ENCODE data around the gene TNFRSF19.
"Not testable (repeated sequence)": the region's sequence is repeated elsewhere in the genome, so short reads cannot be mapped to it uniquely, and the experiment has no call there.

Gene TNFRSF19, protein sequence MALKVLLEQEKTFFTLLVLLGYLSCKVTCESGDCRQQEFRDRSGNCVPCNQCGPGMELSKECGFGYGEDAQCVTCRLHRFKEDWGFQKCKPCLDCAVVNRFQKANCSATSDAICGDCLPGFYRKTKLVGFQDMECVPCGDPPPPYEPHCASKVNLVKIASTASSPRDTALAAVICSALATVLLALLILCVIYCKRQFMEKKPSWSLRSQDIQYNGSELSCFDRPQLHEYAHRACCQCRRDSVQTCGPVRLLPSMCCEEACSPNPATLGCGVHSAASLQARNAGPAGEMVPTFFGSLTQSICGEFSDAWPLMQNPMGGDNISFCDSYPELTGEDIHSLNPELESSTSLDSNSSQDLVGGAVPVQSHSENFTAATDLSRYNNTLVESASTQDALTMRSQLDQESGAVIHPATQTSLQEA

DNA sequence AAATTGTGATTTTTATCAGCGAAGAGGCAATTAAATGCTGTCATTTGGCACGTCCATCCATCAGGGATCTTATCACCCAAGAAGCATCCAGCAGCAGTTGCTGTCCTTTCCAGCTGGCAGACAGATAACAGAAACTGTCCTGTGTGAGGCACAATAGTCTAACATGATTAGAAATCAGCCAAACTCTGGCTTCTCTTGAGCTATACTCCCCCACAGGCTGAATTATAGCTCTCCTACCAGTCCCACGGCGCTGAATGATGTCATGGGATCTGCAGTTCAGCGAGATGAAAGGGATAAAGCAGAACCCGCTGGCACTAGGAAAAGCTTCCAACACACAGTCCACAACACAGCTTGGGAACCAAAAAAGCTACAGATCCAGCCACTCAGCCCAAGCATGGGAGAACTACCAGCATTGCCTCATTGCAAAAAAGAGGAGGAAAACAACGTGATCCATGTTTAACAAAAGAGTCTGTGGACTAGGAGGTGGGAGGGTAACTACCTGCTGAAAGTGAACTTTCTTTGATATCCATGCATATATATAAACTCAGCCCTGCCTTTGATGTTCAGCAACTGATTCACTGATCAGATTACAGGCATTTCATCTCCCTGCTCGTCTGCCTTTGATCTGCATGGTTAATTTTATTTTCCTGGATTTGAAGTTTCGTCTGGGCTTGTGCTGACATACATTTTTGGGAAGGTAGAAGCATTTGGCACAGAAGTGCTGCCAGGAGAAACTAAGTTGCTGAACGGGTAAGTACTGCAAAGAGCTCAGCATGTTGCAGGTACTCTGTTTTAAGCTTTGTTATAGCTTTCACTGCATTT, at the start of gene TNFRSF19:
TSS of gene TNFRSF19 (plus strand) at position 314 of the 822 bp plus-strand sequence. CDS start 19,772 bp downstream, outside the sequence.
- DNase-seq: no peak

DNA sequence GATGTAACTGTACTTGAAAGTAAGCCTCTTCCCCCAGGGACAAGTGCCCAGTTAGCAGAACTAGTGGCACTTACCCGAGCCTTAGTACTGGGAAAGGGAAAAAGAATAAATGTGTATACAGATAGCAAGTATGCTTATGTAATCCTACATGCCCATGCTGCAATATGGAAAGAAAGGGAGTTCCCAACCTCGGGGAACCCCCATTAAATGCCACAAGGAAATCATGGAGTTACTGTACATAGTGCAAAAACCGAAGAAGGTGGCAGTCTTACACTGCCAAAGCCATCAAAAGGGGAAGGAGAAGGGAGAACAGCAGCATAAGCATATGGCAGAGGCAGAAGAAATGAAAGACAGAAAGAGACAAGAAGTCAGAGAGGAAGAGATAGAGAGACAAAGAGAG, 40.3 kb upstream of the TNFRSF19 start:
- DNase-seq: not testable (repeated sequence)

DNA sequence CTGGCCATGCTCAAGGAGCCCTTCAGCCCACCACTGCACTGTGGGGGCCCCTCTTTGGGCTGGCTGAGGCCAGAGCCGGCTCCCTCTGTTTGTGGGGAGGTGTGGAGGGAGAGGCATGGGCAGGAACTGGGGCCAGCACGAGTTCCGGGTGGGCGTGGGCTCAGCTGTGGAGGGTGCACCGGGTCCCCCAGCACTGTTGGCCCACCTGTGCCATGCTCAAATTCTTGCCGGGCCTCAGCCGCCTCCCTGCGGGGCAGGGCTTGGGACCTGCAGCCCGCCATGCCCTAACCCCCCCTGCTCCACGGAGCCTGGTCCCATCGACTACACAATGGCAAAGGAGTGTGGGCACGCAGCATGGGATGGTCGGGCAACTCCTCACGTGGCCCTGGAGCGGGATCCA, 38.8 kb upstream of the TNFRSF19 start:
- DNase-seq: no peak

DNA sequence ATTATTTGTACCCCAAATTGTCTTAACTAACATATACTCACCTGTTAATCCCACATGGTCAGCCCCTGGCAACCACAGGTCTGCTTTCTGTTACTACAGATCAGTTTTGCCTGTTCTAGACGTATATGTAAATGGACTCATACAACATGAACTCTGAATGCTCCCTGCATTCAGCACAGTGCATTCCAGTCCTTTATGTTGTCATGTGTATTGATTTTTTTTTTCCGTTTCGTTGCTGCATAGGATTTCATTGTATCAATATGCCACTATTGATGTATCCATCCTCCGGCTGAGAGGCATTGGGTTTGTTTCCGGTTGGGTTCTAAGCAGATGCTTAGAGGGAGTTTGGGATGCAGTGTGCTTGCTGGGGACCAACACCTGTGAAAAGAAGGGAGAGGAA, 36.1 kb upstream of the TNFRSF19 start:
- DNase-seq: no peak

DNA sequence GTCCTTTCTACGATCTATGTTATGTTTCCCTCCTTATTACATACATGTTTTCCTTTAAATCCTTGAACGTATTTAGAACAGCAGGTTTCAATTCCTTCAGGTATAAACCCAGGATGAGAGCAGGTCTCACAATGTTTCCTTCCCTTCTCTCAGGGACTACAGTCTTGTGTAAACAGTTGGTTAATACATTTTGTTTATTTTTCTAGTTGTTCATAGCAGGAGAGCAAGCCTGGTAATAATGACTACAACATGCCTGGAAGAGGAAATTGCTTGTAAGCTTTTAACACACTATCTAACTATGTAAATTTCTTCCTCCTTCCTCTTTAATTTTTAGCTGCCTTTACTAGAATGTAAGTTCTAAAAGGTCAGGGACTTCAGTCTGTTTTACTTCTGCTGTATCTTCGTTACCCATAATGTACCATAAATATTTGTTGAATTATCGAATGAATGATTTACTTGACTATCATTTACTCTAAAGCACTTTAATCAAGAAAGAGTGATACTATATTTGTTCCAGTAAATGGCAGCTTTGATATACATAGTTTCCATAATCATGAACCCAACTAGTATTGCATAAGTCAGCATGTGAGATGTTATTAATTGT, 28.9 kb upstream of the TNFRSF19 start:
- DNase-seq: no peak

DNA sequence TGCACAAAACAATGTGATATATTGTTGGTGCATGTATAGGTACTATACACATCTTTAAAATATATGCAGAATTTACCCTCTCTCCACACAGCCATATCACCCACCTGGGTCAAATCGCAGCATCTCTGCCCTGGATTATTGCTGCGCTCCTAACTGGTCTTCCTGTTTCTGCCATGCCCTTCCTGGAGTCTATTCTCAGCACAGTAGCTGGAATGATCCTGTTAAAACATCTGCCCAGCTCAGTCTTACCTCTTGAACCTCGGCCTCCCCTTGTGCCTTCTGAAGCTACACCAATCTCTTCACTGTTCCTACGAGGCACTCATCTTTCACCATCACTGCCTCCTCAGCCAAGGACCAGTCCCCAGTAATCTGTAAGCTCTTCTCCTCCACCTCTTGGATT, 25.5 kb upstream of the TNFRSF19 start:
- no peak for DNase-seq

DNA sequence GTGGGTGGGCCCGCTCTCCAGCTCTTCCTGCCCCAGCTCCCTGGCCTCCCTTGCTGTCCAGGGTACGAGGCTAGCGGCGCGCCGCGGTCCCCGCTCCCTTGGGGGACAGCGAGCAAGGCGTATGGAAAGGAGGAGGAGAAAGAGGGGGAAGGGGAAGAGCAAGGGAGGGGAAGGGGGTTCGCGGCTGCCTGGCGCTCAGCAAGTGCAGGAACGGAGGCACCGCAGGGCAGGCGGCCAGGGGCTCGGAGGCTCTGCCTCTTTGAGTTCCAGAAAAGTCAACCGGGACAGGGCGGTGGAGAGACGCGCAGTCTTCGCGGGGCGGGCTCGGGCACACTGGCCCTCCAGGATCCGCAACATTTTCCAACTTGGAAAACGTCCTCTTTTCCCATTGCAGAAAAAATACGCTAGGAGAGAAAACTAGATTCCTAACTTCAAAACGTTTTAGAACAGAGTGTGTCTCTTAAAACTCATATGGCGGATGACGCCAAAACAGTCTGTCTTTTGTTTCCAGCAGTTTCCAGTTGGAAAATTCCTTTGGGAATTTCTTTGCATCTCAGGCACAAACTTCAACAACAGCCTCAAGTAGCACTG, 23.1 kb upstream of the TNFRSF19 start:
- DNase-seq: no peak

DNA sequence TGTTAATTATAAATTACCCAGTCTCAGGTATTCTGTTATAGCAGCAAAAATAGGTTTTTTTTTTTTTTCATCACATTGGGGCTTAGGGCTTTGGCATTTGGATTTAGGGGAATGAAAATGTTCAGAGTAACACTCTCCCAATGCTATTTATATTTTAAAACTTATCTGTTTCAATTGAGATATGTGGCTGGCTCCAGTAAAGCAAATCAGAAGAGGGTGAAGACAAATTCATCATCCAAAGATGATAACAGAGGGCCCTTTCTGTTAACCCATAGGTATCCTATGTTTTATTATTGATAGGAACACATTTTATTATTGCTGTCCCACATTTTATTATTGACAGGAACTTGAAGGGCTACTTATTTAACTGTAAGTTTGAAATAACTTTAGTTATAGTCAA, 20.5 kb upstream of the TNFRSF19 start:
- DNase-seq: no peak

DNA sequence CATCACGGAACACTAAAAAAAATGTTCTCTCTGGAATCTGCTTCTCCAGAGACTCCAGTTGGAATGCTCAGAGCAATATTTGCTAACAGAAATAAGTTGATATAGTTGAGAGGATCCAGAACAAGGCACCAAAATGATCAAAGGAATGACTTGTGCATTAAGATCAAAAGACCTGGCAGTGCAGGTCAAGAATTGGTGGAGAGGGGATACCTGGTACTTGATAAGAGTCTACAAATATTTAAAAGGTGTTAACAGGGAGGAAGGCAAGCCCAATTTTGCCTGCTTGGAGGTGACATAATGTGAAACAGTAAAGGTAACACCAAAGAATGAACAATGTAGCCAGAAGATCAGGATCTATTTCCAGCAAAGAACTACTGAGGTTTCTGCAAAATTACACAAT, 20.0 kb upstream of the TNFRSF19 start:
- DNase-seq: no peak

DNA sequence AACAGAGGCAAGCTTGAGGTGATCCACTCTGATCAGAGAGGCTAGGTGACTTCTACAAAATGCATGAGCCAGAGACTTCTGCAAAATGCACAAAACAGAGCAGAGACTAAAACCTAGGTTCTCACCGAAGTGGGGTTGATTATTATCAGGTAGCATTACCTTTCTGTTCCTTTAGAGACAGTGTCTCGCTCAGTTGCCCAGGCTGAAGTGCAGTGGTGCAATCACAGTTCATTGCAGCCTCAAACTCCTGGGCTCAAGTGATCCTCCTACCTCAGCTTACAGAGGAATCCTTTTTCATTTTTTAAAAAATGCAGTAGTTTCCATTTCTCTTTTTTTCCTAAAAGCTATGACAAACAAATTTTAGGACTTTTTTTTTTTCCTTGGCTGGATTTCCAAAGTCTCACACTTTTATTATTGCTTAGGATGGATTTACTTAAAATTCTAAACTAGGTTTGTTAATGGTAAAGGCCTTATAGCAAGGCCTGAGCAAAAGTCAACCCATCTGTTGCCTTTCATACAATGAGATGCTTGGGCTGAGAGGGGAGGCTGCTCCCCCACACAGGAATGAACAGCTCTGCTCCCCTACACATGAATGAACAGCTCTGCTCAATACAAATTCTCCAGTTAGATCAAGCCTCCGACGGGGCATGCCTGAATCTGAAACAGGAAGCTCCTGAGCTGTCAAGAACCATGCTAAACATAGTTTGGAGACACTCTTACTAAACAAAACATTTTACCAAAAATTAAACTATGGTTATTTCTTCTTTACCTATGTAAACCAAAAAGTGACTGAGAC, 18.8 kb upstream of the TNFRSF19 start:
- DNase-seq: no peak

DNA sequence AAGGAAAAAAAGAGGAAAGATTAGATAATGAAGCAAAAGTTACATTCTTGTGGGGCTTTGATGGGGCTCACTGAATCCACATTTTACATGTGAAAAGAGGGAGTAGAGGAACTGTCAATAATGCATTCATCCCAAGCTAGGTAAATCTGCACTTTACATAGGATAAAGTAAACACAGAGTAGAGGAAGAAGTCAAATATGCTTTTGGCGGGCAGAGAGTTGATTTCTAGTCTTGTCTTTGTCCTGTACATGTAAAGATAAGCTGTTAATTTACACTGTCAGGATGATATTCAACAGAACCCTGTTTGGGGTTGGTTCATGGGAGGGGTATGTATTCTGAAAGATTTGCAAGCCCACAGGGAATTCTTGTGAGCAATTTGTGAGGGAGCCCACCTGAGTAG, 18.0 kb upstream of the TNFRSF19 start:
- no peak for DNase-seq

DNA sequence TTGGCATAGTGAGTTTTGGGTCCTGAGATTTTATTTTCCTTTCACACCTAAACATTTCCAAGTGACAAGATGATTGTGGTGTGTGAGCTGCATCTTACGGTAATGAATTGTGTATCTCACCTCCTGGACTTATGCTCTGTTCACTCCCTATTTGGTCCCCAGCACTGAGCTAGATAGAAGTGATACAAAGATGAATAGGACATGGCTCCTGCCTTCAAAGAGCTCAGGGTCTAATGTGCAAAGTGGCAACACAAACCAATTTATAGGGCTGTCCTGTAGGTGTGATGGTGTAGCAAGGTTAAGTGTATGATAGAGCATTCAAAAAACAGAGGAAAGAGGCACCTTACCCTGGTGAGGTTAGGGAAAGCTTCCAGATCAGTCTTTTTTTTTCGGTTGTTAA, 17.6 kb upstream of the TNFRSF19 start:
- no peak for DNase-seq

DNA sequence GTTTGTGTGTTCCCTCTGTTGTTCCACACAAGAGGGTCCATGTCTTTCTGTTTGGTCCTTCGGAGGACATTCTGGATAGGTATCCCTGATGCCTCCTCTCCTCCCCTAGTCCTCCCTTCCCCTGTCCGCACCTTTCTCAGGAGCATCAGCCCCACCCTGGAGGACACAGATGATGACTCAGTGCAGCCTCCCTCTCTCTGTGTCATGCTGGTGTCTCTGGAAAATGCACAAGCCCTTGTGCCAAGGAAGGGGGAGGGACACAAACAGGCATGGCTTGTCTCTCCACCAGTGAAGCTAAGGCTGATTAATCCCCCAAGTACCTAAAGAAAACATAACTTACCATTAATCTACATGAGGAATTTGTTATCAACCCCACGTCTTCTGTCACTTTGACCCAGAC, 16.2 kb upstream of the TNFRSF19 start:
- no peak for DNase-seq

DNA sequence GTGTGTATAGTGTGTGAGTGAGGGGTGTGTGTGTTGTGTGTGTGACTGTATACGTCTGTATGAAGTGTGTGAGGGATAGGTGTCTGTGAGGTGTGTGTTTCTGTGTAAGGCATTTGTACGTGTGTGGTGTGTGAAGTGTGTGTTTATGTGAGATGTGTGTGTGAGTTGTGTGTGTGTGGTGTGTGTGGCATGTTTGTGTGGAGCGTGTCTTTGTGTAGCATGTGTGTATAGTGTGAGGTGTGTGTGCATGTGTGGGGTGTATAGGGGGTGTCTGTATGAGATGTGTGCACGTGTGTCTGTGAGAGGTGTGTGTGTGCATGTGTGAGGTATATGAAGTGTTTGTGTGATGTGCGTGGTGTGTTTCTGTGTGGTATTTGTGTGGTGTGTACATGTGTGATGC, 13.2 kb upstream of the TNFRSF19 start:
- no peak for DNase-seq

DNA sequence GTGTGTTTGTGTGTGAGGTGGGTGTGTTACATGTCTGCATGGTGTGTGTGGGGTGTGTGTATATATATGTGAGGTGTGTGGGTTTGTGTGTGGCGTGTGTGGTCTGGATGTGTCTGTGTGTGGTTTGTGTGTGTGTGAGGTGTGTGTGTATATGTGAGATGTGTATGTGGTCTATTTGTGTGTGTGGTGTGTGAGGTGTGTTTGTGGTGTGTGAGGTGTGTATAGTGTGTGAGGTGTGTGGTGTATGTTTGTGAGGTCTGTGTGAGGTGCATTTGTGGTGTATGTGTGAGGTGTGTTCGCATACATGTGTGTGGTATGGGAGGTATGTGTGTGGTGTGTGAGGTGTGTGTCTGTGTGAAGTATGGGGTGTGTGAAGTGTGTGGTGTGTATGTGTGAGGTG, 12.5 kb upstream of the TNFRSF19 start:
- no peak for DNase-seq

DNA sequence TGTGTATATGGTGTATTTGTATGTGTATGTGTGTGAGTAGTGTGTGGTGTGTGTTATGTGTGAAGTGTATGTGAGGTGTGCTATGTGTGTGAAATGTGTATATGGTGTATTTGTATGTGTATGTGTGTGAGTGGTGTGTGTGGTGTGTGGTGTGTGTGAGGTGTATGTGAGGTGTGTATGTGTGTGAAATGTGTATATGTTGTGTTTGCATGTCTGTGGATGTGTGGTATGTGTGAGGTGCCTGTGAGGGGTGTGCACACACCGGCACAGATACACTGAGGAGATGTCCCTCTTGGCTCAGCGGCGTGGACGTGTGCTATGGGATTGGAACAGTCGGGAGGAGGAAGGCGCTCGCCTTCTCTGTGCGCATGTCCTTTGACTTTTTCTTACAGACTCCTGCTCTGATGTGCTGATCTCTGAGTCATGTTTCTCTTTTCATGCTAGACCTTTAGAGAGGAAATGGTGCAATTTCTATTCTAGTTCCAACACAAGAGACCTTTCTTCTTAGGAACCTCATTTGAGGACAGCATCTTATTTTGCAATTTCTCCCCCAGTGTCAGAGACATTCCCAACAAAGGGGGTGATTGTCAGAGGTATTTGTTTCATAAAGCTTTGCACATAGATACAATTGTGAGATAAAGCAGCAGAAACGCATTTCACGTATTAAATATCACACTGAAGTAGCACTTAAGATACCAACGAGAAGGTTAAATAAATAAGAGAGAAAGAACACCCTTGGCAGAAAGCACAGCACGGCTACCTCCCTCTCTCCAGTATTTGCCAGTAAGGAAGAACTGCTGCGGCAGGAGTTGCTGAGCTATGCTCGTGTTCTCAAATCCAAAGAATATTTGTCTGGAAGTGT, 11.3 kb upstream of the TNFRSF19 start:
- no peak for DNase-seq

DNA sequence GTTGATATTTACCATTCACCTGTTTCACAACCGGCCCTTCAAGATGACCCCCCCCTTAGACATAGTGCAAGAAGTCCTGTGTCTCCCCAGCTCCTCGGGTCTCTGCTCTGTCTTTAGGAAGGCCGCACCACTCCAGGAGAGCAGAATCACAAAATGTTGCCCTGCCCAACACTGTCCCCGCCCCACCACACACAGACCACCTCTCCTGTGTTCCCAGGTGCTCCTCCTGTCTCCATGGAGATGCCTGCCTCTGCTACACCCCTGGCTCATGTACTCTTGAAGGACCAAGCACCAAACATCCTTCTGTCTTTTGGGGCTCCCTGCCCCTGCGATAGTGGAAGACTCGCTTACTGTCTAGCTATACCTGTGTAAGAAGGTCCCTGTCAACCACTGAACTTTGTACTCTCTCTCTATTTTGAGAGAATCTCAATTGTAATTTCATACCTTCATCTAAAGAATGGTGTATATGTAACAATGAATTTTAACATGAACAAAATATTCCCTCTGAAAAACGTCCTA, 9.6 kb upstream of the TNFRSF19 start:
- no peak for DNase-seq

DNA sequence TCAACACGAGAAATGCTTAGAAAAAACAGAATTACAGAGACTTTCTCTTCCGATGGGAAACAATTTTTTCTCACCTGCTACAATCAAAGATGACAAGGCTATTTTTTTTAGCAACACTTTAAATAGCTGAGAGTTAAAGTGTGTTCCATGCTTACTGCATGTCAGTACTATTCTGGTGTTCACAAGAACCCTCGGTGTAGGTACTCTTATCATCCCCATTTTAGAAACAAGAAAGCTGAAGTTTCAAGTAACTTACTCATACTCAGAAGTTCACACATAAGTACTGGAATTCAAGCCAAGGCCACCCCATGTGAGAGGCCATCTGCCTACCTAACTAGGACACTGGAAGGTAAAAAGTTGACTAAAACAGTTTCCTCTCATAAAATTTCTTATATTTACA, 9.0 kb upstream of the TNFRSF19 start:
- DNase-seq: no peak

DNA sequence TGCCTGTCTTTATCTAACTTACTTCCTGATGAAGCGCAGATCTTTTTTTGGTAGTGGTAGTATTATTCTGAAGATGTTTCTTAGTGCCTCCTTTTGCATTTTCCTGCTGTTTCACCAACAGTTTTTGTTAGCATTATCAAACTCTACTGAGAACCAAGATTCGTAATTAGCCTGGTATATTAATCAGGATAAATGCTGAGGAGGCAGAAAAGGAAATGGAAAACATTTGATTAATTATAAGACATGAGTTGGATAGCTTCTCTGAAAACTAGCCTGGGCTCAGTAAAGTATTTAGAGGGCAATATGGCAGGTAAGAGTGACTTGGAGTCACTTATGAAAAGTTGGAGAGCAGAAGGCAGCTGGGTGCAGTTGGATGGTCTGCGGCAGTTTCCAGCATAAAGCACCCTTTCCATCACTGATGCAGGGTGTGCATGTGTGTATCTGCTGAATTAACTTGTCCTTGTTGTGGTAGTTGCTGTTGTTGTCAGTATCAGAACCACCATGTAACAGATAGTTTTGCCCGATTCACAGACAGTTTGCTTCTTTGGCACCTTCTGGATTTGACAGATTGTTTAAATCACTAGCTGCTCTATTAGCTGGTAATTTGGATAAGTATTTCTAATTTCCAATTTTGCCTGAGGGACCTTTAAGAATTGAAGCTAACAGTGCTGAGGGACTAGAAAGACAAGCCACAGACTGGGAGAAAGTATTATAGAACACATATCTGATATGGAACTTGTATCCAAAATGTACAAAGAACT, 6.9 kb upstream of the TNFRSF19 start:
- no peak for DNase-seq

DNA sequence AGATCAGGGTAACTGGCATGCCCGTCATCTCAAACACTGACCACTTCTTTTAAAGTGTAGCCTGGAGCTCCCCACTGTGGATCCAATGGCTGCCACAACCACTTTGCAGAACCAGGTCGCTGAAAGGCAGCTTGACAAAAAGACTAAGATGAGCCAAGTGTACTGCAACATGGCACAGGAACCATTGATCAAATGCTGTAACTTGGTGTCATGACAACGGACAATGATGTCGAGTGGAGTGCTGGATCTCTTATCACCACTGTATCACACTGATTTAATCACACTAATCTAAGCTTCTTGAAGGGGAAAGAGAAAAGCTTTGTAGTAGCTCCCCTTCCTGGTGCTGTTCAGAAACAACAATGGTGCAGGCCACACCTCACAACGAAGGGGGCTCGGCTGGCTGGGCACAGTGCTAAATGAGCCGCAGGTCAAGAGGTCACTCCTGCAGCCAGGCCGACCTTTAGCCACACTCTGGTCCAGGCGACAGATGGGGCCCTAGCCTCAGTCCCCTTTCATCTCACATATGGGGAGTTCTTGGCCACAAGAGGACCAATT, 2.2 kb upstream of the TNFRSF19 start:
- no peak for DNase-seq

All from NCI-H510A (cell line).